Natural killer cell (primary cell): ENCODE data around the gene SLC30A10. TPM values are rescaled to one million over a fixed set of nuclear protein-coding genes. Genes with fewer than 3 reads are reported as not detected.
"Not testable (repeated sequence)": the region's sequence is repeated elsewhere in the genome, so short reads cannot be mapped to it uniquely, and the experiment has no call there.

ENCODE experiments used
- ATAC-seq, 3 donors: fragments of 150-1000 bp in 2 of 3; fragments of 200-7000 bp in 1 of 3; cut with Tn5 transposase; 1 replicate in 1 of 3; 2 replicates in 2 of 3; pipeline ENCODE4 v1.10.0; 2021; ENCODE audit warnings: mild to moderate bottlenecking in 2 of 3, moderate library complexity in 2 of 3
- DNase-seq, 2 donors: peaks; one replicate each; pipeline versions ENCODE4 v3.0.0 to v3.0.0-alpha.2; 2013 to 2021; ENCODE audit warnings: mixed read lengths in 1 of 2
- H3K27ac ChIP-seq: one replicate; pipeline ENCODE4 v1.5.1; 2013; ENCODE audit warnings: mild to moderate bottlenecking, low read length
- H3K27me3 ChIP-seq: one replicate; pipeline ENCODE4 v1.6.1; 2013; ENCODE audit warnings: low read length; ENCODE audit not compliant: control insufficient read depth, insufficient read depth
- H3K36me3 ChIP-seq: one replicate; pipeline ENCODE4 v1.6.1; 2013; ENCODE audit warnings: low read length; ENCODE audit not compliant: control insufficient read depth, insufficient read depth
- H3K4me1 ChIP-seq: one replicate; pipeline ENCODE4 v1.6.1; 2013; ENCODE audit warnings: low read length; ENCODE audit not compliant: control insufficient read depth, insufficient read depth
- H3K4me3 ChIP-seq: one replicate; pipeline ENCODE4 v1.5.1; 2013; ENCODE audit warnings: low read length
- H3K9me3 ChIP-seq: one replicate; pipeline ENCODE4 v1.6.1; 2013; ENCODE audit warnings: low read length; ENCODE audit not compliant: control insufficient read depth, insufficient read depth
- H3K27ac Mint-ChIP-seq, 2 donors: one replicate each; pipeline ENCODE4 v1.8.0; 2022; ENCODE audit warnings: mild to moderate bottlenecking in 2 of 2, mixed read lengths in 2 of 2, moderate library complexity in 1 of 2
- H3K27me3 Mint-ChIP-seq, 2 donors: one replicate each; pipeline ENCODE4 v1.8.0; 2022; ENCODE audit warnings: low read depth in 2 of 2, mixed read lengths in 2 of 2
- H3K36me3 Mint-ChIP-seq: one replicate; pipeline ENCODE4 v1.8.0; 2022; ENCODE audit warnings: mixed read lengths
- H3K4me1 Mint-ChIP-seq, 2 donors: one replicate each; pipeline ENCODE4 v1.8.0; 2022; ENCODE audit warnings: mixed read lengths in 2 of 2
- H3K4me3 Mint-ChIP-seq: one replicate; pipeline ENCODE4 v1.8.0; 2022; ENCODE audit warnings: mild to moderate bottlenecking, moderate library complexity, mixed read lengths
- H3K9me3 Mint-ChIP-seq, 2 donors: one replicate each; pipeline ENCODE4 v1.8.0; 2022; ENCODE audit warnings: mixed read lengths in 2 of 2
- WGBS: methylation state at CpG from one replicate; pipeline ENCODE4 v1.1.7; 2013; ENCODE audit warnings: missing lambda C conversion rate; ENCODE audit not compliant: insufficient coverage; 5-methylcytosine and 5-hydroxymethylcytosine counted together
- intact Hi-C: fragments of 100-400 bp; cut with micrococcal nuclease; formaldehyde crosslinking; loops from one replicate; pipeline ENCODE4 v1.14.2; 2022
- total RNA-seq, 4 donors: library from RNA; stranded (reverse); fragments of 120-200 nt in 1 of 4; gene quantifications; one replicate each; pipeline versions ENCODE4 v1.2.3 to v1.2.4, GENCODE V29; 2013 to 2022
- TF ChIP-seq, protein P1 (sequence below): fragments of 200-600 bp; IDR thresholded peaks from one replicate; pipeline ENCODE4 v1.8.0; 2022; ENCODE audit warnings: antibody characterized with exemption

SLC30A10 gene
- total RNA-seq, 3 donors from 2014 or later (not counting 1 experiment from before 2014, with no cell fraction given), result not detected

DNA sequence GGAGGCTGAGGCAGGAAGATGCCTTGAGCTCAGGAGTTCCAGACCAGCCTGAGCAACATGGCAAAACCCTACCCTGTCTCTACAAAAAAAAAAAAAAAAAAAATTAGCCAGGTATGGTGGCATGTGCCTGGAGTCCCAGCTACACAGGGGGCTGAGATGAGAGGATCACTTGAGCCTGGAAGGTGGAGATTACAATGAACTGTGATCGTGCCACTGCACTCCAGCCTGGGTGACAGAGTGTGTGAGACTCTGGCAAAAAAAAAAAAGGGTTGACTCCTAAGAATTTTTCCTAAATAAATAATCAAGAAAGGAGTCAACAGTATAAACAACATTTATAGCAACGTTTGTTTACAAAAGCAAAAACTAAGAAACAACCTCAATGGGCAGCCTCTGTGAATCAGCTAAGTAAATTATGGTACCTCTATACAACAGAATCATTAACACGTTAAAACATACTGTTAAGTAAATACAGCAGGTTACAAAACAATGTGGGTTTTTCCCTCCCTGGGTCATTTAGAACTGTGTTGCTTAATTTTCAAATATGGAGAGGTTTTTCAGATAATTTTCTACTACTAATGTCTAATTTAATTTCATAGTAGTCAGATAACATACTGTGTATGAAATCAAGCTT lies 56.8 kb downstream of the SLC30A10 start:
- Mint-ChIP-seq H3K36me3 (no peaks in the 10 kb centered on the region), H3K4me3 (no peak overlapping the region), H3K27ac (no peak overlapping the region), H3K9me3 (no peaks in the 10 kb centered on the region), H3K4me1 (no peaks in the 10 kb centered on the region), H3K27me3 (no peaks in the 10 kb centered on the region)
- 61% methylated on average over 2 of the region's 3 CpGs for WGBS
- intact Hi-C loops, result no loop called here
- no peak overlapping the region for H3K27ac ChIP-seq
- no peak overlapping the region for H3K4me3 ChIP-seq
- ATAC-seq, result no peak
- no peak for DNase-seq
- no peaks in the 10 kb centered on the region for H3K4me1 ChIP-seq
- H3K9me3 ChIP-seq, result no peaks in the 10 kb centered on the region
- TF ChIP-seq, protein P1, sequence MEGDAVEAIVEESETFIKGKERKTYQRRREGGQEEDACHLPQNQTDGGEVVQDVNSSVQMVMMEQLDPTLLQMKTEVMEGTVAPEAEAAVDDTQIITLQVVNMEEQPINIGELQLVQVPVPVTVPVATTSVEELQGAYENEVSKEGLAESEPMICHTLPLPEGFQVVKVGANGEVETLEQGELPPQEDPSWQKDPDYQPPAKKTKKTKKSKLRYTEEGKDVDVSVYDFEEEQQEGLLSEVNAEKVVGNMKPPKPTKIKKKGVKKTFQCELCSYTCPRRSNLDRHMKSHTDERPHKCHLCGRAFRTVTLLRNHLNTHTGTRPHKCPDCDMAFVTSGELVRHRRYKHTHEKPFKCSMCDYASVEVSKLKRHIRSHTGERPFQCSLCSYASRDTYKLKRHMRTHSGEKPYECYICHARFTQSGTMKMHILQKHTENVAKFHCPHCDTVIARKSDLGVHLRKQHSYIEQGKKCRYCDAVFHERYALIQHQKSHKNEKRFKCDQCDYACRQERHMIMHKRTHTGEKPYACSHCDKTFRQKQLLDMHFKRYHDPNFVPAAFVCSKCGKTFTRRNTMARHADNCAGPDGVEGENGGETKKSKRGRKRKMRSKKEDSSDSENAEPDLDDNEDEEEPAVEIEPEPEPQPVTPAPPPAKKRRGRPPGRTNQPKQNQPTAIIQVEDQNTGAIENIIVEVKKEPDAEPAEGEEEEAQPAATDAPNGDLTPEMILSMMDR, result no peak
- no peaks in the 10 kb centered on the region for H3K36me3 ChIP-seq
- H3K27me3 ChIP-seq, result no peaks in the 10 kb centered on the region

DNA sequence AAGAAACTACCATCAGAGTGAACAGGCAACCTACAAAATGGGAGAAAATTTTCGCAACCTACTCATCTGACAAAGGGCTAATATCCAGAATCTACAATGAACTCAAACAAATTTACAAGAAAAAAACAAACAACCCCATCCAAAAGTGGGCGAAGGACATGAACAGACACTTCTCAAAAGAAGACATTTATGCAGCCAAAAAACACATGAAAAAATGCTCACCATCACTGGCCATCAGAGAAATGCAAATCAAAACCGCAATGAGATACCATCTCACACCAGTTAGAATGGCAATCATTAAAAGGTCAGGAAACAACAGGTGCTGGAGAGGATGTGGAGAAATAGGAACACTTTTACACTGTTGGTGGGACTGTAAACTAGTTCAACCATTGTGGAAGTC lies 59.7 kb downstream of the SLC30A10 start:
- H3K27me3 ChIP-seq, H3K4me1 ChIP-seq, H3K4me3 Mint-ChIP-seq, H3K4me3 ChIP-seq, DNase-seq, H3K27me3 Mint-ChIP-seq, H3K36me3 Mint-ChIP-seq, H3K27ac Mint-ChIP-seq, H3K9me3 ChIP-seq, ATAC-seq, H3K27ac ChIP-seq, H3K36me3 ChIP-seq, H3K9me3 Mint-ChIP-seq, intact Hi-C loops, H3K4me1 Mint-ChIP-seq: not testable (repeated sequence)
- no CpG with 5 or more reads among the region's 3 CpGs for WGBS

Other genes with a start within 250 kb of the SLC30A10 start
- 10 to 100 TPM; 46.8 to 61.2 (median 47.4) TPM for gene EPRS1, start 117.9 kb upstream of the SLC30A10 start, total RNA-seq
- 10 to 100 TPM in 1 of 3 donors, 1 to 10 TPM in 2; 8.8 to 11.6 (median 8.9) TPM for gene BPNT1, start 161.2 kb upstream of the SLC30A10 start, total RNA-seq
- gene IARS2, start 165.6 kb upstream of the SLC30A10 start, total RNA-seq, result 10 to 100 TPM; 27.5 to 35.0 (median 34.0) TPM